HL-60 (cell line): ENCODE measurements around the gene NRK.
"Not testable (repeated sequence)": the region's sequence is repeated elsewhere in the genome, so short reads cannot be mapped to it uniquely, and the experiment has no call there.

Experiments
- DNase-seq, 2 experiments: peaks; one replicate each; pipeline ENCODE4 v3.0.0-alpha.2; 2010 to 2020; ENCODE audit warnings: low read depth in 1 of 2, low spot score in 1 of 2
- H3K27ac ChIP-seq: fragments of 250-450 bp; sonication (Bioruptor Pico); replicated peaks from 2 replicates; pipeline ENCODE4 v1.5.1; 2020; ENCODE audit warnings: mild to moderate bottlenecking, moderate library complexity
- H3K27me3 ChIP-seq: fragments of 250-450 bp; sonication (Bioruptor Pico); 2 replicates; pipeline ENCODE4 v1.5.1; 2021; ENCODE audit warnings: mild to moderate bottlenecking, moderate library complexity; ENCODE audit not compliant: insufficient read depth, poor library complexity, severe bottlenecking
- H3K4me3 ChIP-seq: replicated peaks from 2 replicates; pipeline ENCODE4 v1.5.1; 2011; ENCODE audit warnings: mild to moderate bottlenecking, control low read depth, low read length; ENCODE audit not compliant: insufficient read depth
- CTCF ChIP-seq: IDR thresholded peaks from one replicate; pipeline ENCODE4 v1.5.1; 2011; ENCODE audit warnings: low read length, control low read depth, inconsistent platforms; ENCODE audit not compliant: insufficient read depth
- GABPA ChIP-seq: IDR thresholded peaks from 2 replicates; pipeline ENCODE4 v1.6.1; 2012; ENCODE audit warnings: low read depth
- POLR2AphosphoS5 ChIP-seq: IDR thresholded peaks from 2 replicates; pipeline ENCODE4 v1.6.1; 2012; ENCODE audit warnings: low read depth
- REST ChIP-seq: IDR thresholded peaks from 2 replicates; pipeline ENCODE4 v1.6.1; 2012; ENCODE audit warnings: low read depth; ENCODE audit not compliant: insufficient replicate concordance
- SPI1 ChIP-seq: IDR thresholded peaks from 2 replicates; pipeline ENCODE4 v1.6.1; 2012; ENCODE audit warnings: low read depth, mild to moderate bottlenecking, borderline replicate concordance

The NRK gene

GRCh38 chrX:105975382-105975781 is 153.0 kb downstream of the NRK start:
- DNase-seq: no peak
- Histone ChIP-seq H3K27me3 (no peaks in the 10 kb centered on the region), H3K4me3 (no peak overlapping the region), H3K27ac (no peak overlapping the region)
- no peak for TF ChIP-seq GABPA
- no peak for TF ChIP-seq REST
- TF ChIP-seq POLR2AphosphoS5: no peak
- no peak for TF ChIP-seq SPI1
- no peak for TF ChIP-seq CTCF

- DNase-seq: no peak
- H3K4me3 ChIP-seq: no peak overlapping the region
- H3K27ac ChIP-seq: no peak overlapping the region
- H3K27me3 ChIP-seq: no peaks in the 10 kb centered on the region
- TF ChIP-seq POLR2AphosphoS5 (no peak), REST (no peak), SPI1 (no peak), CTCF (no peak), GABPA (no peak)
These were observed 159.6 kb downstream of the NRK start for GRCh38 chrX:105981772-105982485.

- H3K4me3 ChIP-seq, H3K27me3 ChIP-seq, DNase-seq, H3K27ac ChIP-seq: not testable (repeated sequence)
These were observed 166.1 kb downstream of the NRK start for GRCh38 chrX:105988487-105988886.

GRCh38 chrX:105999294-105999693 is 177.0 kb downstream of the NRK start:
- no peak overlapping the region for H3K27ac ChIP-seq

More at GRCh38 chrX:105999294-105999693, 177.0 kb downstream of the NRK start:
- H3K27me3 ChIP-seq: no peaks in the 10 kb centered on the region
- H3K4me3 ChIP-seq: no peak overlapping the region
- DNase-seq: no peak
- no peak for TF ChIP-seq CTCF
- no peak for TF ChIP-seq POLR2AphosphoS5
- TF ChIP-seq GABPA: no peak
- TF ChIP-seq REST: no peak
